GM21447 (cell line): ENCODE results near the gene COP1.
"Not testable (repeated sequence)": the region's sequence is repeated elsewhere in the genome, so short reads cannot be mapped to it uniquely, and the experiment has no call there.

ENCODE experiments used
- ATAC-seq: cut with Tn5 transposase; IDR thresholded peaks from one replicate; pipeline ENCODE4 v1.9.1; 2021; ENCODE audit not compliant: unreplicated experiment

The COP1 gene

DNA sequence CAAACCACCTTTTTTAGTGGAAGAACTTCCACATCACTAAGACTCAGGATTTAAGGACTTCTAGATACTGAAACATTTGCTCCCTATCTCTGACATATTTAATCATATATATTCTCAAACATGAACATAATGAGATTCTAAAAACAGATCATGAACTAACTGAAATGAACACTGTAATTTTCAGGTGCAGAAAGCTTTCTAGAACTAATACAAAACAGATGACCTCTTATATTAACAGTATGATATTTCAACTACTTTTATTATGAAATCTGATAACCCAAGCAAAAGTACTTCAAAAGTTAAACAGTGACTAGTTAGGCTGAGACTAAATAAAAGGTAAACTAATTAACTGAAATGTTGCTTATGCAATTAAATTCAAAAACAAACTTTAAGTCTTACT is 157.5 kb downstream of the COP1 start:
- ATAC-seq: no peak

DNA sequence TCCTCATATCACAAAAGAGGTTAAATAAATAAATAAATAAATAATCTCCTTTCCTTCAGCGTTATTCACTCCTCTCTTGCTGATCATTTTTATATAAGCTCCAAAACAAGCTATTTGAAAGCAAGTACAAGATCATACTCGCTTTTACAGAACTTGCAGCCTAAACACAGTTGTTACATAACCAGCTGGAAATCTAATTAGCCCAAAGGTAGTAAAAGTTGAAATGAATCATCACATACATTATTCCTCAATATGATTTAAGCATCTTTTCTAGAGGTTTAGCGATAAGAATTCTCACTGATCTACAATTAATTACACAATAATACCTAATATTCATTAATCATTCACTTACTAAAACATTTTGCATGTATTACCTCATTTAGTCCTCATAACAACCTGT is 160.2 kb downstream of the COP1 start:
- no peak for ATAC-seq

- no peak for ATAC-seq
Measured at GRCh38 chr1:176043537-176043936, 163.5 kb downstream of the COP1 start.

GRCh38 chr1:176033881-176034280 is 173.2 kb downstream of the COP1 start:
- no peak for ATAC-seq

DNA sequence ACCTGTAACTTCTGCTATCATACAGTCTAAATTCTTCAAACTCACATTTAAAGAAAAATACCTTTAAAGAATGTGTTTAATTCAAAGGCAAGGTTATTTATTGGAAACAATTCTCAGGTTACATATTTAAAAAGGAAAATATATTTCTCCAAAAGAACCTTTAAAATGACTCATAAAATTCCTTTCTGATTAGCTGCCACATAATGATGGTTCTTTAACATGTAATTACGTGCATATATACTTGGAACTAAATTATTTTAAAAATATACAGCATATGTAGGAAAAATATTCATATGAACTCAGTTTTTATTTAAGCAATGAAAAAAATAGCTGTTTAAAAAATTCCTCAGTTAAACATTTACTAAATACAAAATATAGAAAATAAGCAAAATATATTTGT is 173.6 kb downstream of the COP1 start:
- no peak for ATAC-seq

DNA sequence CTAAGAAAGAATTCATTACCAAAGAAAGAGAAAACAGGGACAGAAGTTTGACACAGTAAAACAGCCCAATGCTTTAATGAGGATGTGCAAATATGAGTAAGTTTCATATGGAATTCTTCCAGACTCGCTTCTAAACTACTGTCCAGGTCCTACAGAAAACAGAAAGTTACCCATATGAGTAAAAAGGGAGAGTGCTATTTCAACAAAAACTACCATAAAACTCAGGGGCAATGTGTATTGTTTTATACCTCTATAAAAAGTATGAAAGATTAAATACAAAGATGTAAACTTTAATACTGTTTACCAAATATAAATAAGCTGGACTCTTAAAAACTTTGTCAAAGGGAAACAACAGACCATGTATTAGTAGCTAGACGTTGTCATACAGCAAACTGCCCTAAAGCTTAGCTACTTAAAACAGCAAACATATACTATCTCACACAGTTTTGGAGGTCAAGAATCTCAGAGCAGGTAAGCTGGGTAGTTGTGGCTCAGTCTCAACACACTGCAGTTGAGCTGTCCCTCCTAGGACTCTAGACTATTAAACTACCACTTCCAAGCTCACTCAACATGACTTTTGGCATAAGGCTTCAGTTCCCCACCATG is 174.9 kb downstream of the COP1 start:
- ATAC-seq: no peak

DNA sequence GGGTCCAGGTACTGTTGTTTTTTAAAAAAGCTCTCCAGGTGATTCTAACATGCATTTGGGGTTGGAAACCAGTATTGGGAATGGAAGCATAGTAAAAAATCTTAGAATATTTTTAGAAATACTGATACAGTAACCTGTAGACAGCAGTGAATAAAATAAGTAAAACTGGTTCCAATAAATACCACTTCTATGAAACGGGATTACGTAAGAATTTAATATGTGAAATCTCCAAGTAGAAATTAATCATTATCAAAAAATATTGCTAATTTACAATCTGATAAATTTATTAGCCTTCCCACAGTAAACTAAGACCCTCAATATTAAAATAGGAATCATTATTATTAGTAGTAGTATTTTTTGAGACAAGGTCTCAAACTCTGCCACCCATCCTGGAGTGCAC is 177.5 kb downstream of the COP1 start:
- ATAC-seq: no peak

GRCh38 chr1:176029155-176029554 is 177.9 kb downstream of the COP1 start:
- no peak for ATAC-seq

GRCh38 chr1:176027934-176028333 is 179.2 kb downstream of the COP1 start:
- ATAC-seq: not testable (repeated sequence)

DNA sequence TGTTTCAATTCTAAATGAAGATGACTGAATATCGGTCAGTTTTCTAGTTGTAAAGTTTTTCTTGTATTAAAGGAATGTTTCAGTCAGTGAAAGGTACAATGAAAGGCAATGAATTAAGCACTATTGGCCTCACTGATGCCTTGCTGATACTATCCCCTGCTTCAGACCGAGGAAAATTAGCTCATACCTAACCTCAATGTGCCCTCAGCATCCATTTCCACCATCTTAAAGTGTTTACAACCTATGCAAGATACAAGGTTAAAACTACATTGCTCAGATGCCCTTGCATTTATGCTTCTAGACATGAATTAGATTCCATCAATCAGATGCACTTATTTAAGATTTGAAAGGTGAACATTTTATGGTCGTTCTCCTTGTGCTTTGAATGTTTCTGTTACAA is 184.5 kb downstream of the COP1 start:
- no peak for ATAC-seq

- ATAC-seq: no peak
Measured at GRCh38 chr1:176017722-176018121, 189.4 kb downstream of the COP1 start.

GRCh38 chr1:176009951-176010350 is 197.1 kb downstream of the COP1 start:
- no peak for ATAC-seq

DNA sequence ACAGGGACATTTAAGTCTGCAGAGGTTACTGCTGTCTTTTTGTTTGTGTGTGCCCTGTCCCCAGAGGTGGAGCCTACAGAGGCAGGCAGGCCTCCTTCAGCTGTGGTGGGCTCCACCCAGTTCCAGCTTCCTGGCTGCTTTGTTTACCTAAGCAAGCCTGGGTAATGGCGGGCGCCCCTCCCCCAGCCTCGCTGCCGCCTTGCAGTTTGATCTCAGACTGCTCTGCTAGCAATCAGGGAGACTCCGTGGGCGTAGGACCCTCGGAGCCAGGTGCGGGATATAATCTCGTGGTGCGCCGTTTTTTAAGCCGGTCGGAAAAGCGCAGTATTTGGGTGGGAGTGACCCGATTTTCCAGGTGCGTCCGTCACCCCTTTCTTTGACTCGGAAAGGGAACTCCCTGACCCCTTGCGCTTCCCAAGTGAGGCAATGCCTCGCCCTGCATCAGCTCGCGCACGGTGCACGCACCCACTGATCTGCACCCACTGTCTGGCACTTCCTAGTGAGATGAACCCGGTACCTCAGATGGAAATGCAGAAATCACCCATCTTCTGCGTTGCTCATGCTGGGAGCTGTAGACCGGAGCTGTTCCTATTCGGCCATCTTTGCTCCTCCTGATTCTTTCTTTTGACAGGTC is 199.2 kb downstream of the COP1 start:
- ATAC-seq: not testable (repeated sequence)

GRCh38 chr1:175994660-175995059 is 212.4 kb downstream of the COP1 start:
- not testable (repeated sequence) for ATAC-seq

- not testable (repeated sequence) for ATAC-seq
Measured at GRCh38 chr1:175992825-175993224, 214.3 kb downstream of the COP1 start.

DNA sequence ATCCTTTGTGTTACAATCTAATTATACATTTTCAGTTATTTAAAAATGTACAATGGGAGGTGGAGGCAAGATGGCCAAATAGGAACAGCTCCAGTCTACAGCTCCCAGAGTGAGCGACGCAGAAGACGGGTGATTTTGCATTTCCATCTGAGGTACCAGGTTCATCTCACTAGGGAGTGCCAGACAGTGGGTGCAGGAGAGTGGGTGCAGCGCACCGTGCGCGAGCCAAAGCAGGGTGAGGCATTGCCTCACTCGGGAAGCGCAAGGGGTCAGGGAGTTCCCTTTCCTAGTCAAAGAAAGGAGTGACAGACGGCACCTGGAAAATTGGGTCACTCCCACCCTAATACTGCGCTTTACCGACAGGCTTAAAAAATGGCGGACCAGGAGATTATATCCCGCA is 214.9 kb downstream of the COP1 start:
- ATAC-seq: not testable (repeated sequence)

DNA sequence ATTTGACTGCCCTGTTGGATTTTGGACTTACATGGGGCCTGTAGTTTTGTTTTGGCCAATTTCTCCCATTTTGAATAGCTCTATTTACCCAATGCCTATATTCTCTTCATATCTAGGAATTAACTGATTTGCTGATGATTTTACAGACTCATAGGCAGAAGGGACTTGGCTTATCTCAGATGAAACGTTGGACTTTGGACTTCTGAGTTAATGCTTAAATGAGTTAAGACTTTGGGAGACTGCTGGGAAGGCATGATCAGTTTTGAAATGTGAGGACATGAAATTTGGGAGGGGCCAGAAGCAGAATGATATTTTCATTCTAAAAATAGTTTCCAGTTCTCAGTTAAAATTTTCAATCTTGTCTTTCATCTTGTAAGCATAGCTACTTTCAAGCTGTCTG is 222.3 kb downstream of the COP1 start:
- no peak for ATAC-seq

DNA sequence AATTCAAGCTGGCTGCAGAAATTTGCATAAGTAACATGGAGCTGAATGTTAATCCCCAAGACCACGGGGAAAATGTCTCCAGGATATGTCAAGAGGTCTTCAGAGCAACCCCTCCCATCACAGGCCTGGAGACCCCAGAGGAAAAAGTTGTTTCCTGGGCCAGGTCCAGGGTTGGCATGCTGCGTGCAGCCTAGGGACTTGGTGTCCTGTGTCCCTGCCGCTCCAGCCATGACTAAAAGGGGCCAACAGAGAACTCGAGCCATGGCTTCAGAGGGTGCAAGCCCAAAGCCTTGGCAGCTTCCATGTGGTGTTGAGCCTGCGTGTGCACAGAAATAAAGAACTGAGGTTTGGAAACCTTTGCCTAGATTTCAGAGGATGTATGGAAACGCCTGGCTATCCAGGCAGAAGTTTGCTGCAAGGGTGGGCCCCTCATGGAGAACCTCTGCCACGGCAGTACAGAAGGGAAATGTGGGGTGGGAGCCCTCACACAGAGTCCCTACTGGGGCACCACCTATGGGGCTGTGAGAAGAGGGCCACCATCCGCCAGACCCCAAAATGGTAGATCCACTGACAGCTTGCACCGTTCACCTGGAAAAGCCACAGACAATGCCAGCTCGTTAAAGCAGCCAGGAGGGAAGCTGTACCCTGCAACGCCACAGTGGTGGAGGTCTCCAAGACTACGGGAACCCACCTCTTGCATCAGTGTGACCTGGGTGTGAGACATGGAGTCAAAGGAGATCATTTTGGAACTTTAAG is 222.9 kb downstream of the COP1 start:
- no peak for ATAC-seq

DNA sequence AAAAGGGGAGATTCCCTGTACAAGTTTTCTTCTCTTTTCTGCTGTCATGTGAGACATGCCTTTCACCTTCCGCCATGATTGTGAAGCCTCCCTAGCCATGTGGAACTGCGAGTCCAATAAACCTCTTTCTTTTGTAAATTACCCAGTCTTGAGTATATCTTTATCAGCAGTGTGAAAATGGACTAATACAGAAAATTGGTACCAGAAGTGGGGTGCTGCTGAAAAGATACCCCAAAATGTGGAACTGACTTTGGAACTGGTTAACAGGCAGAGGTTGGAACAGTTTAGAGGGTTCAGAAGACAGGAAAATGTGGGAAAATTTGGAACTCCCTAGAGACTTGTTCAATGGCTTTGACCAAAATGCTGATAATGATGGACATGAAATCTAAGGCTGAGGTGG is 223.7 kb downstream of the COP1 start:
- not testable (repeated sequence) for ATAC-seq

GRCh38 chr1:175981128-175981527 is 226.0 kb downstream of the COP1 start:
- no peak for ATAC-seq

- ATAC-seq: no peak
Measured at GRCh38 chr1:175978926-175979325, 228.2 kb downstream of the COP1 start.

DNA sequence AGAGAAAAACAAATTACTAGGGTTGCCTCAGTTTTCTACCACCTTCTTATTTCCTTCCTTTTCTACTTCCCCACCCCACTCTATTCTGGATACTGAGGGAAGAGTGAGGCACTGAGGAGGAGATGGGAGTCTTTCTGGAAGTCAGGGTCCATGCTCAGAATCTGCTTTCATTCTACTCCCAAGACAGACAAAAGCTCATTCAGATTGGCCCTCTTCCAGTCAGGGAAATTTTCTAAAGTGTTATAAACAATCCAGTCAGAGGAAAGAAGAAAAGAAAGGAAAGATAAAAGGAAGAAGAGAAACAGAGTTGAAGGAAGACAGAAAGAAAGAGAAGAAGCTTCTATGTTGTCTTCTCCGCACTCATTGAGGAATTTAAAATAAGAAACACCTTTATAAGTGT is 228.6 kb downstream of the COP1 start:
- no peak for ATAC-seq
